ENCODE measurements around the gene IL4I1.
A peak's percentile ranks its signal among the peaks of the same experiment; 100 is the strongest.

The IL4I1 gene

DNA sequence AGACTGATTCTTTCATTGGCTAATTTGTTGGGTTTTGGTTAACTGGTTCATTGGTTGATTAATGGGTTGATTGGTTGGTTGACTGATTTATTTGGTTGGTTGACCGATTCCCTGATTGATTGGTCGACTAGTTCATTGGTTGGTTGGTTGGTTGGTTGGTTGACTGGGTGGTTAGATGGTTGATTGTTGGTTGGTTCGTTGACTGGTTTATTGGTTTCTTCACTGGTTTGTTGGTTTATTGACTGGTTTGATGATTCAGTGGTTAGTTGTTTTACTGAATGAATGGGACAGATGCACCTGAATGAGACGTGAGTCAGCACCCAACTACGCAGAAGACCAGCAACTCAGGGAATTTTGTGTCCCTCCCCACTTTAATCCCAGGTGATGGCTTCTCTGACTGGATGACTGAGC lies 35.4 kb upstream of the IL4I1 start:
- Histone ChIP-seq H3K4me2 (ENCODE audit: low read length) (no peak overlapping the region), H3K4me3 (ENCODE audit: low read depth, low read length) (no peak overlapping the region), H3K9ac (no peak overlapping the region), H3K27me3 (ENCODE audit: control insufficient read depth, insufficient read depth, low read length) (no peaks in the 10 kb centered on the region), H2AFZ (no peak overlapping the region), H3K27ac (no peak overlapping the region), H3K4me1 (no peaks in the 10 kb centered on the region), H3K9me3 (ENCODE audit: control insufficient read depth, low read length) (no peaks in the 10 kb centered on the region), H3K36me3 (ENCODE audit: control insufficient read depth, insufficient read depth, low read length) (no peaks in the 10 kb centered on the region), H3K79me2 (peaks cover 13% of the 10 kb centered on the region)
- TF ChIP-seq, protein P1, sequence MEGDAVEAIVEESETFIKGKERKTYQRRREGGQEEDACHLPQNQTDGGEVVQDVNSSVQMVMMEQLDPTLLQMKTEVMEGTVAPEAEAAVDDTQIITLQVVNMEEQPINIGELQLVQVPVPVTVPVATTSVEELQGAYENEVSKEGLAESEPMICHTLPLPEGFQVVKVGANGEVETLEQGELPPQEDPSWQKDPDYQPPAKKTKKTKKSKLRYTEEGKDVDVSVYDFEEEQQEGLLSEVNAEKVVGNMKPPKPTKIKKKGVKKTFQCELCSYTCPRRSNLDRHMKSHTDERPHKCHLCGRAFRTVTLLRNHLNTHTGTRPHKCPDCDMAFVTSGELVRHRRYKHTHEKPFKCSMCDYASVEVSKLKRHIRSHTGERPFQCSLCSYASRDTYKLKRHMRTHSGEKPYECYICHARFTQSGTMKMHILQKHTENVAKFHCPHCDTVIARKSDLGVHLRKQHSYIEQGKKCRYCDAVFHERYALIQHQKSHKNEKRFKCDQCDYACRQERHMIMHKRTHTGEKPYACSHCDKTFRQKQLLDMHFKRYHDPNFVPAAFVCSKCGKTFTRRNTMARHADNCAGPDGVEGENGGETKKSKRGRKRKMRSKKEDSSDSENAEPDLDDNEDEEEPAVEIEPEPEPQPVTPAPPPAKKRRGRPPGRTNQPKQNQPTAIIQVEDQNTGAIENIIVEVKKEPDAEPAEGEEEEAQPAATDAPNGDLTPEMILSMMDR (IDR thresholded peaks at IDR 0.05): no peak

DNA sequence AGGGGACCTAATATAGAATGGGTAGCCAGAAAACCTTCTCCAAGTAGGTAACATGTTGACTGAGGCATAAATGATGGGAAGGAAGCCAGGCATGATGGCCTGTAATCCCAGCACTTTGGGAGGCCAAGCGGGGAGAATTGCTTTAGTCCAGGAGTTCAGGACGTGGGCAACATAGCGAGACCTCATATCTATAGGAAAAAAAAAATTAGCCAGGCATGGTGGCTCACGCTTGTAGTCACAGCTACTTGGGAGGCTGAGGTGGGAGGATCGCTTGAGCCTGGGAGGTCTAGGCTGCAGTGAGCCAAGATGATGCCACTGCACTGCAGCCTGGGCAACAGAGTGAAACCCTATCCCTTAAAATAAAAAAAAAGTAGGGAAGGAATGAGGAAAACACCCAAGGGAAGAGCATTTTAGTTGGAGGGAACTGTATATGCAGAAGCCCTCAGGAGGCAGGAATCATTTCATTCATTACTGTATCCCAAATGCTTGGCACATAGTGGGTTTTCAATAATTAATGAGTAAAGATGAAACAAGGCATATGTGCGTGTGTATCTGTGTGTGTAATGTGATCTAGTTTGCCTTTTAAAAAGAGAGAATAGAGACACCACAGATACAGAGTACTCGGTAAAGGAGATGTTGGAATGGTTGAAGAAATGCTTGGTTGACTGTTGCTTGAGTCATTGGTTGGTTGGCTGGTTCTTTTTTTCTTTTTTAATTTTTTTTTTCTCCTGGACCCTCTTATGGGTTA lies 34.8 kb upstream of the IL4I1 start:
- H2AFZ ChIP-seq: no peak overlapping the region
- no peak overlapping the region for H3K4me3 ChIP-seq (ENCODE audit: low read depth, low read length)
- H3K4me1 ChIP-seq: no peaks in the 10 kb centered on the region
- no peak overlapping the region for H3K9ac ChIP-seq
- no peak overlapping the region for H3K27ac ChIP-seq
- H3K79me2 ChIP-seq: peaks cover 19% of the 10 kb centered on the region
- H3K36me3 ChIP-seq (ENCODE audit: control insufficient read depth, insufficient read depth, low read length): no peaks in the 10 kb centered on the region
- no peaks in the 10 kb centered on the region for H3K9me3 ChIP-seq (ENCODE audit: control insufficient read depth, low read length)
- H3K4me2 ChIP-seq (ENCODE audit: low read length): no peak overlapping the region
- H3K27me3 ChIP-seq (ENCODE audit: control insufficient read depth, insufficient read depth, low read length): no peaks in the 10 kb centered on the region
- TF ChIP-seq, protein P1 (IDR thresholded peaks at IDR 0.05): no peak

DNA sequence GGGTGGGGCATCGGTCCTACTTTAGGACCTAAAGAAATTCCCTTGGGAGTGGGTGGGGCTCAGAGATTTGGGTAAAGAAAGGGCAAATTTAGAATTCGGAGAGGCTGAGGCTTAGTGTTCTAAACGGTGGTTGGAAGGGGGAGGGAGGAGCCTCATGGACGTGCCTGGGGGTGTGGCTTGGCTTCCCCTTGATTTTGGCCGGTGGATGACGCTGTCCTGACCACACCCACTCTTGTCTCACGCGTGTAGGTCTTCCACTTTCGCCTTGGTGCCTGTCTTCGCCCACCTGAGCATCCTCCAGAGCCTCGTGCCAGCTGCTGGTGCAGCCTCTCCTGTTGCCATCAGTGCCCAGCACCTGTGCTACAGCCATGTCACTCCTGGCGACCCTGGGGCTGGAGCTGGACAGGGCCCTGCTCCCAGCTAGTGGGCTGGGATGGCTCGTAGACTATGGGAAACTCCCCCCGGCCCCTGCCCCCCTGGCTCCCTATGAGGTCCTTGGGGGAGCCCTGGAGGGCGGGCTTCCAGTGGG lies 33.9 kb upstream of the IL4I1 start:
- H3K27ac ChIP-seq: no peak overlapping the region

DNA sequence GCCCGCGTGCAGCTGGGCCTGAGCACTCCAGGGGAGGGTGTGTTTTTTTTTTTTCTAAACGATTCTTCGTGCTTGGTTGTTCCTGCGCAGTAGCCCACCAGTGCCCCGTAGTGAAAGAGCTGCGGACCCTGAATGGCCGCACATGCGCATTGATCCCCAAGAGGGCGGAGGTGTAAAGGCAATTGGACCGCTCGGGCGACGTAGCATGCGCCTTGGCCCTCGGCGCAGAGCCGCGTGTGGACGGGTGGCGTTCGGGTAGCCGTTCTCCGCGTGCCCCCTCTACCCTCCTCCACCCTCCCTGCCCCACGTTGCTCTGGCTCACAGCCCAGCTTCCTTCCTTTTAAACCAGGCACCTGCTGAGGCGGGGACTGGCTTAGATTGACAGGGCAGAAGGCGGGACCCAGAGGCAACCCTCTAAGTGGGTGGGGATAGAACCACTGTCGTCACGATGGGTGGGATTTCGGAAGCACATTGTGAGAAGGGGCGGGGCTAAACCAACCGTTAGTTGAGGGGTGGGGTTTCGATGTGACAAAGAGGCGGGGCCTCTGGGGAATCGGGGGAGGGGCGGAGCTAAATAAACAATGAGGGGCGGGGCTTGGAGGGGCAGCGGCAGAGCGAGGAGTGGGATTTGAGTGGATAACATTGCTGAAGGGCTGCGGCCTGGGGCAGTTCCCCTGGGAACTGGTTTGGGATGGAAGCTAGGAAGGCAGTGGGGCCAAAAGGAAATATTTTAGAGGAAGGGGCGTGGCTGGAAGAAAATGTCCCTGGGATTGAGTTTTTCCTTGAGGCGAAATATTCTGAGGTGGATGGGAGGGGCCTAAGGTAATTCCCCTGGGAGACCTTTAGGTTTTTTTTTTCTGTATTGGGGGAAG lies 33.2 kb upstream of the IL4I1 start:
- peak overlapping the region; percentile 98 for H3K4me2 ChIP-seq (ENCODE audit: low read length)
- H3K4me1 ChIP-seq: no peaks in the 10 kb centered on the region
- H3K9ac ChIP-seq: peak overlapping the region; percentile 48
- no peaks in the 10 kb centered on the region for H3K9me3 ChIP-seq (ENCODE audit: control insufficient read depth, low read length)
- H3K79me2 ChIP-seq: peaks cover 26% of the 10 kb centered on the region
- H3K4me3 ChIP-seq (ENCODE audit: low read depth, low read length): peak overlapping the region; percentile 97
- TF ChIP-seq, protein P1 (IDR thresholded peaks at IDR 0.05): peak; percentile 18
- H3K27me3 ChIP-seq (ENCODE audit: control insufficient read depth, insufficient read depth, low read length): no peaks in the 10 kb centered on the region
- peak overlapping the region; percentile 80 for H2AFZ ChIP-seq
- H3K27ac ChIP-seq: peak overlapping the region; percentile 87
- H3K36me3 ChIP-seq (ENCODE audit: control insufficient read depth, insufficient read depth, low read length): no peaks in the 10 kb centered on the region

More for the DNA sequence above, 33.9 kb upstream of the IL4I1 start:
- Histone ChIP-seq H3K27me3 (ENCODE audit: control insufficient read depth, insufficient read depth, low read length) (no peaks in the 10 kb centered on the region), H3K4me1 (no peaks in the 10 kb centered on the region), H3K9ac (no peak overlapping the region), H2AFZ (peak overlapping the region; percentile 80), H3K79me2 (peaks cover 20% of the 10 kb centered on the region), H3K9me3 (ENCODE audit: control insufficient read depth, low read length) (no peaks in the 10 kb centered on the region), H3K36me3 (ENCODE audit: control insufficient read depth, insufficient read depth, low read length) (no peaks in the 10 kb centered on the region), H3K4me3 (ENCODE audit: low read depth, low read length) (no peak overlapping the region), H3K4me2 (ENCODE audit: low read length) (peak overlapping the region; percentile 98)
- TF ChIP-seq, protein P1 (IDR thresholded peaks at IDR 0.05): no peak
